Ramos (cell line): ENCODE results near the gene ASPG.

ENCODE experiments used
- in situ Hi-C: fragments of 300-500 bp; cut with MboI; formaldehyde crosslinking; loops from one replicate; pipeline ENCODE4 v1.14.3; 2022; ENCODE audit warnings: low sequenced_read_pairs; ENCODE audit not compliant: unreplicated experiment

ASPG gene

DNA sequence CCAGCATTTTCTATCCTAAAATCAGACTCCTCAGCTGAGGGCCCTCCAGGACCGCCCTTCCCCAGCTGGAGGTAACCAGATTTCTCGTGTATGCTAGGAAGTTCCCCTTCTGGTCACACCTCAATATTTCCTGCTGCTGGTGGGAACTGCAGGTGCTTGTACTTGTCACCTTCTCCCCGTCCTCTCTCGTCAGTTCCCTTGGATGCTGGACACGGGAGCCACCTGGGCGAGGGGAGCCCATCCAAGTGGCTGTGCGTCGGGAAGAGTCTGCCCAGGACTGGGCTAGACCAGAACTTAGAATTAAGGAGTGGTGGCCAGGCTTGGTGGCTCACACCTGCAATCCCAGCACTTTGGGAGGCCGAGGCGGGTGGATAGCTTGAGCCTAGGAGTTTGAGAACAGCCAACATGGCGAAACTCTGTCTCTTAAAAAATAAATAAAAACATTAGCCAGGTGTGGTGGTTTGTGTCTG, 29.7 kb downstream of the ASPG start:
- in situ Hi-C loops: no loop called here

DNA sequence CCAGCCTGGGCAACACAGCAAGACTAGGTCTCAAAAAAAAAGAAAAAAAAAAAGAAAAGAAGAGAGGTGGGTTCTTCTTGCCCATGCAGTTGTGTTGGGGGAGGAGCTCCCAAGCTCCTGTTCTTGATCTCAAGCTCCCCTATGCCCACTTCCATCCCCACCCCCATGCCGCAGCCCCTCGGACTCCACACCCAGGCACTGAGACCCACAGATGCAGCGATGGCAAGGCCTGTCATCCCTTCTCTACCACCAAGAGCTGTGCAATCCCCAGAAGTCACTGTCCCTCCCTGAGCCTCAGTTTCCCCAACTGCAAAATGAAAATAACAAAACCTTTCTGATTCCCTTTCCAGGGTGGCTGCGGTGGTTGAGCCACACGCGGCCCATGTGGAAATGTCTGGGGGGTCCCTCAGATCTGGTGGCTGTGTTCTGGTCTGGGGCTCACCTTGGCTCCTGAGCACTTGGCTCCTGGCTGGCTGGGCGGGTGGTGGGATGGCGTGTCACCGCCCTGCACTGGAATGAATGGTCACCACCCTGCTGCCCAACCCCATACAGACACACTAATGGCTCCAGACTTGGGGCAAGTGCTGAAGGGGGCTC, 30.3 kb downstream of the ASPG start:
- in situ Hi-C loops: no loop called here

DNA sequence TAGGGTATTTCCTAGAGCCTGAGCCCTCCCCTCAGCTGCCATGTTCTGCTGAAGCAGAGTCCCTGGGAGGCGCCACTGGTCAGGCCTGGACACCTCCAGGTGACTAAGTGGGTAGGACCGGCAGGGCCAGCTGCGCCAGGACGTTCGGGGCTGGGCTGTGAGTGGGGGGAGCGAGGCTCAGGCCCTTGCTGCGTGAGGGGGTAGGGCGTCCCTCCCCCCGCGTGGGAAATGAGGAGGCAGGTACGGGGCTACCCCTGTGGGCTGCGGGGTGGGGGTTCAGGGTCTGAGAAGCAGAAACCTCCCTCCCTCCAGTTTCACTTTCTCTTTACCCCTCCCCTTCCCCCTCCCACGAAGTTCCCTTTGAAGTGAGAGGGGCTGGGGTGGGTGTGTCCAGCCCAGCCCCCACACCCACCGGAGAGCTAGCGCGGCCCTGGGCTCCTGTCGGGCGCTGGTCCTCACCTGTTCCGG, 30.8 kb downstream of the ASPG start:
- in situ Hi-C loops: no loop called here

DNA sequence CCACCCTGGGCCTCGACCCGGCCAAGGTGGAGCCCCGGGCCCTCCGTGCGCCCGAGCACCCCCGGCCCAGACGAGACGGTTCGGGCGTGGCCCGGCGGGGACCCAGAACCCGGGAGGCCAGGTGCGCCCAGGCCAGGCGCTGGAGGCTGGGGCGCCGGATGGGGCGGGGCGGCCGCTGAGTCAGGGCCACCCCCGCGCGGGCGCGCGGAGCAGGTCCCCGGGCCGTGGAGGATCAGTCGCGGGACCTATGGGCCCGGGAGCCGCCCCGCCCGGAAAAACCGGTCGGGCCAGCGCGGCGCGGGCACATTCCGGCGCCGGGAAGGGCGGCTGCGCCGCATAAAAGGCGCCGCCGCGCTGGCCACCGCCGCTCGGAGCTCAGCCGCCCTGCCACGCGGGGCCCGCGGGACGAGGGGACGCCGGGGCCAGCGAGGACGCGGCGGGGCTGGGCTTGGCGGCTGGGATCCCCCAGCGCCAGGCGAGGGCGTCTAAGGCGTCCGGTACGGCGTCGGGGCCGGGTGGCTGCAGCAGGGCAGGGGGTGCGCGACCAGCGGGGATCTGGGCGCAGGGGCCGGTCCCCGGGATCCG, 31.3 kb downstream of the ASPG start:
- in situ Hi-C loops: no loop called here

DNA sequence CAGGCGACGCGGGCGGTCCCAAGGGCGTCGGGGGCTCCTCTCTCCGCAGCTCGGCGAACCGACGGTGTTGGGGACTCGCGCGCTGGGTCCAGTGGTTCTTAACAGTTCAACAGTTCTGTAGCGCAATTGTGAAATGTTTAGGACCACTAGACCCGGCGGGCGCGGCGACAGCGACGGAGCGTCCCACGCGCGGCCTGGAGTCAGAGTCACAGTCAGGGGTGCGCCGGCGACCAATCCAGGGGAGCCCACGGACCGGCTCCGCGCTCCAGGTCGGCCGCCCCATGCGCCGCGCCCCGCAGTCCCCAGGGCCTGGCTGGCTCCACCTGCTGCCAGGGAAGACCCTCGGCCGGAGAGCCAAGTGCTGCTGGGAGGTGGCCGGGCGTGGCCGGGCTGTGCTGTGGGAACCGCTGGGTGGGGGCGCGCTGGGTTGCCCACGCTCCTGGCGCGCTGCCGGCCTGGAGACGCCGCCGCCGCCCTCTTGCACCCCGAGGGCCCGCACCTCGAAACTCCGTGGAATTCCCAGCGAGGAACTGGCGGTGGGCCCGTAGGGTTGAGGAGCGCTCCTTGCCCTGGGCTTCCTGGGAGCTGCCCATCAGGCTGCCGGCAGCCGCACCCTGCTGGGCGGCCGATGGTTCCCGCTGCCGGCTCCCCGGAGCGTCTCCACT, 32.0 kb downstream of the ASPG start:
- in situ Hi-C loops: no loop called here

DNA sequence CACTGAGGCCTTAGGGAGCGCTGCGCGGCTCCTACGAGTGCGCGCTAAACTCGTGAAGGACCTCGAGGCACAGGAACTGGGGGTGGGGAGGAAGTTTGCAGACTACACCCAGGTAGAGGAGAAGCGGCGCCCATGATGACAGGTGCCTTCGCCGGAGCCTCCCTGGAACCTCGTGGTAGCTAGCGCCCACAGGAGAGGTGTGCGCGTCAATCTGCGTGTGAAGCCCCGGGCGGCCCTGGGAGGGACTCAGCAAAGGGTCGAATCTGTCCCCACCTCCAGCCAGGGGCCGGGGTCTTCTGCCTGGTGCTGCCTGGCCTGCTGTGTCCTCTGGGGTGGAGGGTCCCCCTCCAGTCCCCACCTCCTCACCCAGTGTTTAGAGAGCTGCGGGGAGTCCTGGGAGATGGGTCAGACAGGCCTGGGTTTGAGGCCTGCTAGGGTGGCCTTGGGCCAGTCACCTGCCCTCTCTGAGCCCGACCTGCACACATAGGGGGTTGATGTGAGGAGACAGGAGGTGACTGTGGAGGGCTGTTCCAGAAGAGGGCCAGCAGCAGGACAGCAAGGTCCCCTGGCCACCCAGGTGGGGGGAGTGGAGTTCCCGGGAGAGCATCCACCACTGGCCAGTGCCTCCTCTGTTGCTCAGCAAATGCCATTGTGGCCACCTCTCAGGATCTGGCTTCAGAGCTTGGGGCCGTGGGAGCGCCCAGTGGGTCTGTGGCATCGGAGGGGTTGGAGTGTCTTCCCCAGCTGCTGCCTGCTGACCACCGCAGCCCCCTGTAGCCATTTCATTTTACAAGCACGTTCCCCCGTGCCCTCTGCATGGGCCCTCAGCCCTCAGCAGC, 32.7 kb downstream of the ASPG start:
- in situ Hi-C loops: no loop called here

DNA sequence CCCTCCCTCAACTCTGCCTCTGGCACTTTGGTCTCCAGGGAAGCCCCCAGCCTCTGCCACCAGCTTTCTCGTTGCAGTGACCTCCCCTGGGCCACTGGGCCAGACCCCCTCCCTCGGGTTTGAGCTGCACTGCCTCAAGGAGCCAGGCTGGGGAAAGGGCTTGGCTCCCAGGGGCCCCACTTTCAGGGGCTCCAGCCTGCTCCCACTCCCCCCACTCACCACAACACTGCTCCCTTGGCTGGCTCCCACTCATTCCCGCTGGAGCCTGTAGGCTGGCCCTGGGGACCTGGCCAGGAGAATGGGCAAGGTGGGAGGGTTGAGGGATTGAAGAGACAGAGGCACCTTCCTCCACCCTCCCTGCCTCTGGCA, 33.6 kb downstream of the ASPG start:
- in situ Hi-C loops: no loop called here

DNA sequence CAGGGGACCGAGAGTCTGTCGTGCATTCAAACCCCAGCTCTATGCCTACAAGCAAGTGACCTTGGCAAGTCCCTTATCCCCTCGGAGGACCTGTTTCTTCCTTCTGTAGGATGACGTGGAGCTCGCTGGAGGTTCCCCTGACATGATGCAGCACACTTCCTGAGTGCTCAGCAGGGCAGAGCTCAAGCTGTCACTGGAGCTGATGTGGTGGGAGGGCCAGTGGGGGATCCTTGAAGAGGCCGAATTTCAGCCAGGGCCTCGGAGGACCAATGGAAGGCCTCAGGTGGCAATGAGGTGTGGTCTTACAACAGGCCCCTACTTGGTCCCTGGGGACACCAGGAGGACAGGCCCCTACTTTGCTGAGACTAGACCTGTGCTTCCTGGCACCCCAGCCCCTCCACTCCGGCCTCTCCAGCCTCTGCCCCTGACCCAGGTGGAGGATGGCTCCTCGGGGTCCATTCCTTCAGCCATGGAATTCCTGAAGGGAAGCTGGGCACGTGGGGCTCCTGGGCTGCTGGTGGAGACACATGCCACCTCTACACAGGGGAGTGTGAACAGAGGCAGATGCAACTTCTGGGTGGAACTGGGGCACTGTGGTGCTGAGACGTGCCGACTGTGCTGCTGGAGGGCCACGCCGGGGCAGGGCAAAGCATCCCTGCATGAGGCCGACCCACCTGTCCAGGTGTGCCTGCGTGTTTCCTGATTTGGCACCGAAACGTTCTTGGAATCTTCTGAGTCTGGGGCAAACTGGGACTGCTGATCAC, 34.2 kb downstream of the ASPG start:
- in situ Hi-C loops: no loop called here

DNA sequence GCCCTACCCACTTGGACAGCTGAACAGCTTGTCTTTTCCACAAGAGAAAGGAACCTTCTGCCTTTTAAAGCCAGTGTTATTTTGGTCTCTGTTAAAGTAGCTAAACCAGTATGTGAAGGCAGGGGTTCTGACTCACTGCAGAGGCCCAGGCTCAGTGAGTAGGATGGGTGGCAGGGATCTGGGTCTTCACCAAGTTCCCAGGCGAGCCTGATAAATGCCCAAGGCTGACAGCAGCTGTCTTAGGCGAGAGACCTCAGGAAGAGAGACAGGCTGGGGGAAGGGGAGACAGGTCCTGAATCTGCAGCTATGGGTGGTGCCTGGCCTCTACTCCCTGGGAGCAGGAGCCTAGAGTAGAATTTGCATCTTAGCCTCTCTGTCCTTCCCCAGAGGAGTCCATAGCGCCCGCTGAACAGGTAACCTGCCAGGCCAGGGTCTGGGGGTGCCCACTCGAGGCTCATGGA, 34.8 kb downstream of the ASPG start:
- in situ Hi-C loops: no loop called here

DNA sequence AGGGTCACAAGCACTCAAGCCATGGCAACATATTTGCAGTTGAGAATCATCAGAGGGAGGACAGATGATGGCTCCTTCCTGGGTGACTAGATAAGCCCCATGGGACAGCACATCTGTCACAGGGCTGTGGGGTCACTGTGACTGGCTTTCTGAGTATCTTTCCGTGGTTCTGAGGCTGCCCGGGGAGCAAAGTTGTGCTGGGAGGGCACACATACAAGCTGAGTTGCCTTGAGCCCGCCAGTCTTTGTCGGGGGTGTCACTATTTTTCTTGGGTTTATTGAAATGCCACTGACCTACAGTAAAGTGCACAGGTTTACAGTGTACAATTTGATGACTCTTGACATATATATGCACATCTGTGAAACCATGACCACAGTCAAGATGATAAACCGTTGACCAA, 35.6 kb downstream of the ASPG start:
- in situ Hi-C loops: no loop called here

DNA sequence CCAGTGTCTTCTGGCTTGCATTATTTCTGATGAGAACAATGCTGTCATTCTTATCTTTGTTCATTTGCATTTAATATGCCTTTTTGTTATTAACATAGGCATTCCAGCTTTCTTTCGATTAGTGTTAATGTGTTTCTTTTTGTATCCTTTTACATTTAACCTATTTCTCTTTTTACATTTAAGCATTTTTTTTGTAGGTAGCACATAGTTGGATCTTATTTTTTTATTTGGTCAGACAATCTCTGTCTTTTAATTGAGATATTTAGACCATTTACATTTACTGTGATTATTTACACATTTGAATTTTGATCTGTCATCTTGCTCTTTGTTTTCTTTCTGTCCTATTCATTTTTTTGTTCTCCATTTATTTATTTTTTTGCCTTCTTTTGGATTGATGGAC, 38.4 kb downstream of the ASPG start:
- in situ Hi-C loops: no loop called here

DNA sequence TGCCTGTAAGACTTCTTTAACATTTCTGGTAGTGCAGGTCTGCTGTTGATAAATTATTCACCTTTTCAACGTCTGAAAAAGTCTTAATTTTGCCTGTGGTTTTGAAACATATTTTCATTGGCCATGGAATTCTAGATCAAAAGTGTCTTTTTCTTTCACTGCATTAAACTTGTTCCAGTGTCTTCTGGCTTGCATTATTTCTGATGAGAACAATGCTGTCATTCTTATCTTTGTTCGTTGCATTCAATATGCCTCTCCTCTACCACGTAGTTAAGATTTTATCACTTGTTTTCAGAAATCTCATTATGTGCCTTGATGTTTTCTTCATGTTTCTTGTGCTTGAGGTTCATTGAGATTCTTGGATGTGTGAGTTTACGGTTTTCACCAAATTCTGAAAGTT, 39.5 kb downstream of the ASPG start:
- in situ Hi-C loops: no loop called here

DNA sequence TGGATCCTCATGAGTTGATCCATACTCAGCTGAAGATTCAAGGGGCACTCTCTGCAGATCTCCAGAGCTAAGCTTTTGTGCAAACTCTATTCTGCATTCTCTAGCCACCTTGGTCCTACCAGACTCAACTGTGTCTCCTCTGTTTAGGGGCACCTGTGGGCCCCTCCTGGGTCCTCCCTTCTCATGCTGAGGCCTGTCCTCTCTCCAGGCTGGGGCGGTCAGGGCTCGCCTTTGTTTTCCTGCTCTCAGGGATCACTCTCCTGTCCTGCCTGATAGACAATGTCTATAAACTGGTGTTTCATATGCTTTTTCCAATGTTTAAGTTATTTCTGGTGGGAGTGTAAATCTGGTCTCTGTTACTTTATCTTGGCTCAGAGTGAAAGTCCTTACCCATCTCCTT, 41.3 kb downstream of the ASPG start:
- in situ Hi-C loops: no loop called here

DNA sequence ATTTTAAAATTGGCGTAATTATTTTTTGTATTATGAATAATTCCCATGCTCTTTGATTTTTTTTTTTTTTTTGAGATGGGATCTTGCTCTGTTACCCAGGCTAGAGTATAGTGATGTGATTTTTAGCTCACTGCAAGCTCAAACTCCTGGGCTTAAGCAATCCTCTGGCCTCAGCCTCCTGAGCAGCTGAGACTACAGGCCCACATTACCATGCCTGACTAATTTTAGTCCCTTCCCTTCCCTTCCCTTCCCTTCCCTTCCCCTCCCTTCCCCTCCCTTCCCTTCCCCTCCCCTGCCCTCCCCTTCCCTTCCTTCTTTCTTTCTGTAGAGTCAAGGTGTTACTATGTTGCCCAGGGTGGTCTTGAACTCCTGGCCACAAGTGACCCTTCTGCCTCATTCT, 43.5 kb downstream of the ASPG start:
- in situ Hi-C loops: no loop called here

DNA sequence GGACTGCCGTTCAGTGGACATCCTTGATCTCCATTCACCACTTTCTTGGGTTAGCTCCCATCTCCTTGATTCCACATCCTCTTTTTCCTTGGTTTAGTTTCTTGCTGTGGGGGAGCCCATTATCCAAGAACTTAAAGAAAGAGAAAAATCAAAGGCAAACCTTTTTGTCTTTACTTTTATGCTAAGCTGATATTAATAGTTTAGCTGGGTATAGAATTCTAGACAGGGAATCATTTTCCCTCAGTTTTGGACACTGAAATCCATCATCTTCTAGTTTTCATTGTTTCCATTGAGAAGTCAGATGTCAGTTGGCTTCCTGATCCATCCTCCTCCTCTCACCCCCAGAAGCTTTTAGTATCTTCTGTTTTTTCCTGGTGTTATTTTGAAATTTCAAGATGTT, 44.1 kb downstream of the ASPG start:
- in situ Hi-C loops: no loop called here

DNA sequence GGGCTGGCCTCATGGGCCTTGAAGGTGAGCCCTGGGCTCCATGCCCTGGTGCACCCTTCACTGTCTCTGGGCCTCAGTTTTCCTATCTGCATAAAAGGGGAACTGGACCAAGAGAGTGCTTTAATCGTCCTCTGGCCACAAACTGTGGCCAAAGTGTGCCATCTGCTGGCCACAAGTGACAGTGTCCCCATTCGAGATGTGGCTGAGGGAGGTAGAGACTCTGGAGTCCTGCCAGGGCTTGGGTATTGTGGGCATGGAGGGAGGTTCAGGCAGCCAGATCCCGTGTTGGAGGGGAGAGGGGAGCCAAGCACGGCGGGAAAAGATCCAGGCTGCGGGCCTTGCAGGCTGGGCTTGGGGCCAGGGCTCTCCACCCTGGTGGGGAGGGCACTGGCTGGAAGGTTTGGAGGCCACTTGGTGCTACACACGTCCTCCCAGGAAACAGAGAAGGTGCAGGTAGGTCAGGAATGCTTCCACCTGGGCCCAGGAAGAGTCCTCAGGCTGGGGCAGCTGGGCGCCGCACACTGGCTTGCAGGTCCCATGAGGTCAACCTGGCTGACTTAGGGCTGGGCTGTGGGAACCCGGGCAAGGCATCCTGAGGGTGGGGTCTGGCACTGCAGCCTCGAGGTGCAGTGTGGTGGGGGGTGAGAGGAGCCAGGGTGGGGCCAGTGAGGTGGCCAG, 45.6 kb downstream of the ASPG start:
- in situ Hi-C loops: no loop called here

DNA sequence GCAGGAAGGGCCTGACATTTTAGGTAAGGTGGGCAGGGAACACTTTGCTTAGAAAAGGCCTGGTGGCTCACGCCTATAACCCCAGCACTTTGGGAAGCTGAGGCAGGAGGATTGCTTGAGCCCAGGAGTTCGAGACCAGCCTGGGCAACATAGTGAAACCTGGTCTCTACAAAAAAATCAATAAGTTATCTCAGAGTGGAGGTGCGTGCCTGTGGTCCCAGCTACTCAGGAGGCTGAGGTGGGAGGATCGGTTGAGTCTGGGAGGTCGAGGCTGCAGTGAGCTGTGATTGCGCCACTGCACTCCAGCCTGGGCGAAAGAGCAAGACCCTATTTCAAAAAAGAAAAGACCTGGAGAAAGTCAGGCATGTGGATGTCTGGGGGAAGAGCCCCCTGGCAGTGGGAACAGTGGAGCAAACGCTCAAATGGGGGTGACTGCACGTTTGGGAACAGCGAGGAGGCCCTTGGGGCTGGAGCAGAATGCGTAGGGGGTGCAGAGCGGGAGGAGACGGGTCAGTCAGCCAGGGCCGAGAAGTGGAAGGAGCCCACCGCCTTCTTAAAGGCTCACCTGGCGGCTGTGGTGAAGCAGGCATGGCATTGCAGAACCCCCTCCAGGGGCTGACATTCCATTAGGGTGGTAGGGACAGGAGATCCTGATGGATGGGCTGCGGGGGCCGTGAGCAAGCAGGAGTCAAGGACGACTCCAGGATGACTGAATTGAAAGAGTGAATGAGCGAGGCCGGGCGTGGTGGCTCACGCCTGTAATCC, 46.6 kb downstream of the ASPG start:
- in situ Hi-C loops: no loop called here

DNA sequence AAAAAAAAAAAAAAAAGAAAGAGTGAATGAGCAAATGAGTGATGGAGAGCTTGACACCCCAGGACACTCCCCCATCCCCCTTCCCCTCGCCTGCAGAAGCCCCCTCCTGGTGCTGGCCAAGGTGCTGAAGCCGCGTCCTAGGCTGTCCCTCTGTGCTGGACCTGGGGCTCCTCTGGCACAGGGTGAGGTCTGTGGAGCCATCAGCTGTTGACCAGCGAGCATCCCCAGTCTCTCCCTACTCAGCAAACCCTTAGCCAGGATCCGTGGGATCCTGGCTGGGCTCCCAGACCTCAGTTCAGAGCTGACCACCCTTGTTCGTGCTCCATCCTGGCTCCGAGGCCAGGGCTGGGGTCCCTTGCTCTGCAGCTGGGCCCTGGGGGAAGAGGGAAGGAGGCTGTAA, 47.5 kb downstream of the ASPG start:
- in situ Hi-C loops: no loop called here

DNA sequence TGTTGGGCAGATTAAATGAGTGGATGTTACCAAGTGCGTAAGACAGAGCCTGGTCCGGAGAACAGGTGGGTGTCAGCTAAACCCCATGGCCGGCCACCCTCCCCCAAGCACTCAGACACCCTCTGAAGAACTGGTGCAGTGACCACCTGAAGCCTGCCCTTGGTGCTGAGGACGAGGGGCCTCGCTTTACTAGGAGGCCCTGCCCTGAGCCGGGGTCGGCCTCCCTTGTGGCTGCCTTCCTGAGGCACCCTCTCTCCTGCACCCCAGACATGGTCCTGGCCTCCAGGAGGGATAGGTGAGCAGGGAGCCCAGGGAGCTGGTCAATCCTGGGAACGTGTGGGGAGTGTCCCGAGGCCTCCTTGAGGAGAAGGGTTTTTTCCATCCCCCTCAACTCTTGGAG, 48.0 kb downstream of the ASPG start:
- in situ Hi-C loops: no loop called here
